GM23338 (cell line): ENCODE results near the gene SLC4A5. TPM values are rescaled to one million over a fixed set of nuclear protein-coding genes. Genes with fewer than 3 reads are reported as not detected.

Experiments
- ATAC-seq: fragments of 200-7000 bp; cut with Tn5 transposase; 3 replicates; pipeline ENCODE4 v1.9.1; 2020
- DNase-seq: peaks from one replicate; pipeline ENCODE4 v3.0.0-alpha.2; 2015; ENCODE audit warnings: low spot score
- H2AFZ ChIP-seq: fragments of 200-600 bp; sonication (generic); 2 replicates; pipeline ENCODE4 v1.8.0; 2016; ENCODE audit warnings: antibody characterized with exemption, mild to moderate bottlenecking, moderate library complexity
- H3F3A ChIP-seq: fragments of 200-600 bp; sonication (generic); replicated peaks from 2 replicates; pipeline ENCODE4 v1.8.0; 2017; ENCODE audit warnings: antibody characterized with exemption, mixed run types, low read depth
- H3K27ac ChIP-seq: fragments of 200-600 bp; sonication (generic); 2 replicates; pipeline ENCODE4 v1.6.1; 2016; ENCODE audit warnings: low read depth
- H3K27me3 ChIP-seq: fragments of 200-600 bp; sonication (generic); 2 replicates; pipeline ENCODE4 v1.8.0; 2016; ENCODE audit warnings: mild to moderate bottlenecking, mixed run types, moderate library complexity; ENCODE audit not compliant: insufficient read depth
- H3K36me3 ChIP-seq: fragments of 200-600 bp; sonication (generic); 2 replicates; pipeline ENCODE4 v1.8.0; 2016; ENCODE audit warnings: mild to moderate bottlenecking; ENCODE audit not compliant: insufficient read depth
- H3K4me1 ChIP-seq: fragments of 200-600 bp; sonication (generic); 2 replicates; pipeline ENCODE4 v1.8.0; 2016; ENCODE audit warnings: mild to moderate bottlenecking, moderate library complexity; ENCODE audit not compliant: insufficient read depth
- H3K4me2 ChIP-seq: fragments of 200-600 bp; sonication (generic); 2 replicates; pipeline ENCODE4 v1.7.1; 2017; ENCODE audit warnings: mixed run types
- H3K4me3 ChIP-seq: fragments of 200-600 bp; sonication (generic); 2 replicates; pipeline ENCODE4 v1.6.1; 2016; ENCODE audit warnings: mixed run types
- H3K79me2 ChIP-seq: fragments of 200-600 bp; sonication (generic); replicated peaks from 2 replicates; pipeline ENCODE4 v1.8.0; 2017; ENCODE audit warnings: mild to moderate bottlenecking; ENCODE audit not compliant: insufficient read depth
- H3K9me2 ChIP-seq: fragments of 200-600 bp; sonication (generic); 2 replicates; pipeline ENCODE4 v1.8.0; 2017; ENCODE audit not compliant: insufficient read depth
- H4K20me1 ChIP-seq: fragments of 200-600 bp; sonication (generic); replicated peaks from 2 replicates; pipeline ENCODE4 v1.8.0; 2017; ENCODE audit warnings: mild to moderate bottlenecking; ENCODE audit not compliant: insufficient read depth
- H3K27ac Mint-ChIP-seq: 2 replicates; pipeline ENCODE4 v1.8.0; 2020; ENCODE audit warnings: inconsistent platforms, mild to moderate bottlenecking, moderate library complexity, mixed read lengths
- H3K27me3 Mint-ChIP-seq: 3 replicates; pipeline ENCODE4 v1.8.0; 2022; ENCODE audit warnings: low read depth, mild to moderate bottlenecking, moderate library complexity, mixed read lengths, inconsistent platforms; ENCODE audit not compliant: insufficient read depth, poor library complexity
- H3K36me3 Mint-ChIP-seq: 3 replicates; pipeline ENCODE4 v1.8.0; 2021; ENCODE audit warnings: low read depth, mild to moderate bottlenecking, inconsistent platforms, moderate library complexity, mixed read lengths
- H3K4me1 Mint-ChIP-seq: 3 replicates; pipeline ENCODE4 v1.8.0; 2020; ENCODE audit warnings: mild to moderate bottlenecking, inconsistent platforms, mixed read lengths
- H3K4me3 Mint-ChIP-seq: 3 replicates; pipeline ENCODE4 v1.8.0; 2021; ENCODE audit warnings: moderate library complexity, mild to moderate bottlenecking, inconsistent platforms, mixed read lengths
- H3K9me3 Mint-ChIP-seq: 3 replicates; pipeline ENCODE4 v1.8.0; 2020; ENCODE audit warnings: moderate library complexity, mild to moderate bottlenecking, inconsistent platforms, mixed read lengths
- CREB1 ChIP-seq: fragments of 250-450 bp; sonication (Bioruptor Pico); IDR thresholded peaks from 2 replicates; pipeline ENCODE4 v1.5.0; 2020; ENCODE audit warnings: low read depth, mild to moderate bottlenecking, moderate library complexity
- EZH2 ChIP-seq: fragments of 200-600 bp; sonication (generic); IDR thresholded peaks from one replicate; pipeline ENCODE4 v1.8.0; 2017; ENCODE audit warnings: antibody characterized with exemption, mild to moderate bottlenecking, low read depth; ENCODE audit not compliant: unreplicated experiment
- EZH2phosphoT487 ChIP-seq: fragments of 200-600 bp; sonication (generic); IDR thresholded peaks from one replicate; pipeline ENCODE4 v1.8.1; 2018; ENCODE audit warnings: antibody characterized with exemption; ENCODE audit not compliant: unreplicated experiment
- JUNB ChIP-seq: IDR thresholded peaks from one replicate; pipeline ENCODE4 v1.6.1; 2016; ENCODE audit warnings: antibody characterized with exemption; ENCODE audit not compliant: unreplicated experiment
- NANOG ChIP-seq: IDR thresholded peaks from 2 replicates; pipeline ENCODE4 v1.6.1; 2016; ENCODE audit warnings: antibody characterized with exemption, borderline replicate concordance
- POLR2AphosphoS5 ChIP-seq: IDR thresholded peaks from 2 replicates; pipeline ENCODE4 v1.6.1; 2016; ENCODE audit warnings: antibody characterized with exemption, low read depth
- STAT1 ChIP-seq: IDR thresholded peaks from one replicate; pipeline ENCODE4 v1.6.1; 2016; ENCODE audit warnings: antibody characterized with exemption; ENCODE audit not compliant: unreplicated experiment
- ZNF114 ChIP-seq: fragments of 250-450 bp; sonication (Bioruptor Pico); IDR thresholded peaks from 2 replicates; pipeline ENCODE4 v1.5.0; 2020; ENCODE audit warnings: mild to moderate bottlenecking, moderate library complexity
- ZNF331 ChIP-seq: fragments of 250-450 bp; sonication (Bioruptor Pico); IDR thresholded peaks from 2 replicates; pipeline ENCODE4 v1.5.0; 2020; ENCODE audit warnings: low read depth, mild to moderate bottlenecking, moderate library complexity
- polyA plus RNA-seq: library from polyadenylated mRNA; unstranded; fragments of >200 nt; fragmentation: Nextera tagmentation; extraction: Ambion mirVana; gene quantifications from 2 replicates; pipeline ENCODE4 v1.2.1, GENCODE V29; 2016
- total RNA-seq: library from RNA; depleted of rRNA; stranded (reverse); fragments of >200 nt; shearing (Covaris generic); gene quantifications from 2 replicates; pipeline ENCODE4 v1.2.3, GENCODE V29; 2014
- TF ChIP-seq, protein P1 (sequence below): fragments of 250-450 bp; sonication (Bioruptor Pico); IDR thresholded peaks from 2 replicates; pipeline ENCODE4 v1.5.0; 2020; ENCODE audit warnings: mild to moderate bottlenecking, moderate library complexity
- TF ChIP-seq, protein P2 (sequence below), 2 experiments: fragments of 200-600 bp in 1 of 2; sonication (generic) in 1 of 2; conservative IDR thresholded peaks; 2 replicates each; pipeline versions ENCODE4 v1.5.1 to v1.6.1; 2016 to 2017; ENCODE audit warnings: antibody characterized with exemption in 2 of 2, low read depth in 2 of 2, mild to moderate bottlenecking in 2 of 2, moderate library complexity in 1 of 2
- TF ChIP-seq, protein P3 (sequence below): IDR thresholded peaks from one replicate; pipeline ENCODE4 v1.6.1; 2018; ENCODE audit warnings: antibody characterized with exemption; ENCODE audit not compliant: unreplicated experiment
- TF ChIP-seq, protein P4 (sequence below): IDR thresholded peaks from 2 replicates; pipeline ENCODE4 v1.6.1; 2016; ENCODE audit warnings: antibody characterized with exemption

SLC4A5 gene
- total and polyA plus RNA-seq, 2 experiments from 2014 or later = 0.24 to 0.70 TPM

DNA sequence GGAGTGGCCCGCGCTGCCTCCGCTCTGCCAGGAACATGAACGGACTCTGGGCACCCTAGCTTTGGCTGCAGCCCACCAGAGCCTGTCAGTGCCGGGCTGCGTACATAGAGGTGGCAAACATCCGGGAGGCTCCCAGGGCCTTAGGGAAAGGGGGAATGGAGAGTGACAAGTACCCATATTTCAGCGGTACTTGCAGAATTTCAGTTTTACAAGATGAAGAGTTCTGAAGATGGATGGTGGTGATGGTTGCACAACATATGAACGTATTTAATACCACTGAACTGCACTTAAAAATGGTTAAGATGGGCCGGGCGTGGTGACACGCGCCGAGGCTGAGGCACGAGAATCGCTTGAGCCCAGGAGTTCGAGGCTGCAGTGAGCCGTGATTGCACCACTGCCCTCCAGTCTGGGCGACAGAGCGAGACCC lies 143.9 kb downstream of the SLC4A5 start:
- Mint-ChIP-seq H3K9me3 (peaks cover 8% of the 10 kb centered on the region; the same call in 2 of the 3 replicates), H3K4me1 (peaks cover 37% of the 10 kb centered on the region), H3K4me3 (peak overlapping the region; percentile 99), H3K36me3 (peaks cover 56% of the 10 kb centered on the region), H3K27ac (peak overlapping the region; percentile 100), H3K27me3 (peaks cover 25% of the 10 kb centered on the region)
- peak overlapping the region; percentile 95 for H3K4me3 ChIP-seq
- H2AFZ ChIP-seq = no peak overlapping the region
- H3K4me2 ChIP-seq = peak overlapping the region; percentile 86
- H4K20me1 ChIP-seq = peaks cover 51% of the 10 kb centered on the region
- H3K36me3 ChIP-seq = peaks cover 30% of the 10 kb centered on the region
- TF ChIP-seq JUNB (no peak), POLR2AphosphoS5 (no peak; the same call in 1 of the 2 replicates), EZH2phosphoT487 (no peak), EZH2 (no peak), ZNF331 (no peak), STAT1 (no peak), CREB1 (CRISPR knock-in tag) (no peak), ZNF114 (no peak), NANOG (no peak)
- TF ChIP-seq, protein P1, sequence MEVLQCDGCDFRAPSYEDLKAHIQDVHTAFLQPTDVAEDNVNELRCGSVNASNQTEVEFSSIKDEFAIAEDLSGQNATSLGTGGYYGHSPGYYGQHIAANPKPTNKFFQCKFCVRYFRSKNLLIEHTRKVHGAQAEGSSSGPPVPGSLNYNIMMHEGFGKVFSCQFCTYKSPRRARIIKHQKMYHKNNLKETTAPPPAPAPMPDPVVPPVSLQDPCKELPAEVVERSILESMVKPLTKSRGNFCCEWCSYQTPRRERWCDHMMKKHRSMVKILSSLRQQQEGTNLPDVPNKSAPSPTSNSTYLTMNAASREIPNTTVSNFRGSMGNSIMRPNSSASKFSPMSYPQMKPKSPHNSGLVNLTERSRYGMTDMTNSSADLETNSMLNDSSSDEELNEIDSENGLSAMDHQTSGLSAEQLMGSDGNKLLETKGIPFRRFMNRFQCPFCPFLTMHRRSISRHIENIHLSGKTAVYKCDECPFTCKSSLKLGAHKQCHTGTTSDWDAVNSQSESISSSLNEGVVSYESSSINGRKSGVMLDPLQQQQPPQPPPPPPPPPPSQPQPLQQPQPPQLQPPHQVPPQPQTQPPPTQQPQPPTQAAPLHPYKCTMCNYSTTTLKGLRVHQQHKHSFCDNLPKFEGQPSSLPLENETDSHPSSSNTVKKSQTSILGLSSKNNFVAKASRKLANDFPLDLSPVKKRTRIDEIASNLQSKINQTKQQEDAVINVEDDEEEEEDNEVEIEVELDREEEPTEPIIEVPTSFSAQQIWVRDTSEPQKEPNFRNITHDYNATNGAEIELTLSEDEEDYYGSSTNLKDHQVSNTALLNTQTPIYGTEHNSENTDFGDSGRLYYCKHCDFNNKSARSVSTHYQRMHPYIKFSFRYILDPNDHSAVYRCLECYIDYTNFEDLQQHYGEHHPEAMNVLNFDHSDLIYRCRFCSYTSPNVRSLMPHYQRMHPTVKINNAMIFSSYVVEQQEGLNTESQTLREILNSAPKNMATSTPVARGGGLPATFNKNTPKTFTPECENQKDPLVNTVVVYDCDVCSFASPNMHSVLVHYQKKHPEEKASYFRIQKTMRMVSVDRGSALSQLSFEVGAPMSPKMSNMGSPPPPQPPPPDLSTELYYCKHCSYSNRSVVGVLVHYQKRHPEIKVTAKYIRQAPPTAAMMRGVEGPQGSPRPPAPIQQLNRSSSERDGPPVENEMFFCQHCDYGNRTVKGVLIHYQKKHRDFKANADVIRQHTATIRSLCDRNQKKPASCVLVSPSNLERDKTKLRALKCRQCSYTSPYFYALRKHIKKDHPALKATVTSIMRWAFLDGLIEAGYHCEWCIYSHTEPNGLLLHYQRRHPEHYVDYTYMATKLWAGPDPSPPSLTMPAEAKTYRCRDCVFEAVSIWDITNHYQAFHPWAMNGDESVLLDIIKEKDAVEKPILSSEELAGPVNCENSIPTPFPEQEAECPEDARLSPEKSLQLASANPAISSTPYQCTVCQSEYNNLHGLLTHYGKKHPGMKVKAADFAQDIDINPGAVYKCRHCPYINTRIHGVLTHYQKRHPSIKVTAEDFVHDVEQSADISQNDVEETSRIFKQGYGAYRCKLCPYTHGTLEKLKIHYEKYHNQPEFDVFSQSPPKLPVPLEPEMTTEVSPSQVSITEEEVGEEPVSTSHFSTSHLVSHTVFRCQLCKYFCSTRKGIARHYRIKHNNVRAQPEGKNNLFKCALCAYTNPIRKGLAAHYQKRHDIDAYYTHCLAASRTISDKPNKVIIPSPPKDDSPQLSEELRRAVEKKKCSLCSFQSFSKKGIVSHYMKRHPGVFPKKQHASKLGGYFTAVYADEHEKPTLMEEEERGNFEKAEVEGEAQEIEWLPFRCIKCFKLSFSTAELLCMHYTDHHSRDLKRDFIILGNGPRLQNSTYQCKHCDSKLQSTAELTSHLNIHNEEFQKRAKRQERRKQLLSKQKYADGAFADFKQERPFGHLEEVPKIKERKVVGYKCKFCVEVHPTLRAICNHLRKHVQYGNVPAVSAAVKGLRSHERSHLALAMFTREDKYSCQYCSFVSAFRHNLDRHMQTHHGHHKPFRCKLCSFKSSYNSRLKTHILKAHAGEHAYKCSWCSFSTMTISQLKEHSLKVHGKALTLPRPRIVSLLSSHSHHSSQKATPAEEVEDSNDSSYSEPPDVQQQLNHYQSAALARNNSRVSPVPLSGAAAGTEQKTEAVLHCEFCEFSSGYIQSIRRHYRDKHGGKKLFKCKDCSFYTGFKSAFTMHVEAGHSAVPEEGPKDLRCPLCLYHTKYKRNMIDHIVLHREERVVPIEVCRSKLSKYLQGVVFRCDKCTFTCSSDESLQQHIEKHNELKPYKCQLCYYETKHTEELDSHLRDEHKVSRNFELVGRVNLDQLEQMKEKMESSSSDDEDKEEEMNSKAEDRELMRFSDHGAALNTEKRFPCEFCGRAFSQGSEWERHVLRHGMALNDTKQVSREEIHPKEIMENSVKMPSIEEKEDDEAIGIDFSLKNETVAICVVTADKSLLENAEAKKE (CRISPR knock-in tag) = no peak
- TF ChIP-seq, protein P2, sequence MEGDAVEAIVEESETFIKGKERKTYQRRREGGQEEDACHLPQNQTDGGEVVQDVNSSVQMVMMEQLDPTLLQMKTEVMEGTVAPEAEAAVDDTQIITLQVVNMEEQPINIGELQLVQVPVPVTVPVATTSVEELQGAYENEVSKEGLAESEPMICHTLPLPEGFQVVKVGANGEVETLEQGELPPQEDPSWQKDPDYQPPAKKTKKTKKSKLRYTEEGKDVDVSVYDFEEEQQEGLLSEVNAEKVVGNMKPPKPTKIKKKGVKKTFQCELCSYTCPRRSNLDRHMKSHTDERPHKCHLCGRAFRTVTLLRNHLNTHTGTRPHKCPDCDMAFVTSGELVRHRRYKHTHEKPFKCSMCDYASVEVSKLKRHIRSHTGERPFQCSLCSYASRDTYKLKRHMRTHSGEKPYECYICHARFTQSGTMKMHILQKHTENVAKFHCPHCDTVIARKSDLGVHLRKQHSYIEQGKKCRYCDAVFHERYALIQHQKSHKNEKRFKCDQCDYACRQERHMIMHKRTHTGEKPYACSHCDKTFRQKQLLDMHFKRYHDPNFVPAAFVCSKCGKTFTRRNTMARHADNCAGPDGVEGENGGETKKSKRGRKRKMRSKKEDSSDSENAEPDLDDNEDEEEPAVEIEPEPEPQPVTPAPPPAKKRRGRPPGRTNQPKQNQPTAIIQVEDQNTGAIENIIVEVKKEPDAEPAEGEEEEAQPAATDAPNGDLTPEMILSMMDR (conservative IDR thresholded peaks at IDR 0.05; ENCODE audit: low read depth in 2 of 2) = no peak
- TF ChIP-seq, protein P3, sequence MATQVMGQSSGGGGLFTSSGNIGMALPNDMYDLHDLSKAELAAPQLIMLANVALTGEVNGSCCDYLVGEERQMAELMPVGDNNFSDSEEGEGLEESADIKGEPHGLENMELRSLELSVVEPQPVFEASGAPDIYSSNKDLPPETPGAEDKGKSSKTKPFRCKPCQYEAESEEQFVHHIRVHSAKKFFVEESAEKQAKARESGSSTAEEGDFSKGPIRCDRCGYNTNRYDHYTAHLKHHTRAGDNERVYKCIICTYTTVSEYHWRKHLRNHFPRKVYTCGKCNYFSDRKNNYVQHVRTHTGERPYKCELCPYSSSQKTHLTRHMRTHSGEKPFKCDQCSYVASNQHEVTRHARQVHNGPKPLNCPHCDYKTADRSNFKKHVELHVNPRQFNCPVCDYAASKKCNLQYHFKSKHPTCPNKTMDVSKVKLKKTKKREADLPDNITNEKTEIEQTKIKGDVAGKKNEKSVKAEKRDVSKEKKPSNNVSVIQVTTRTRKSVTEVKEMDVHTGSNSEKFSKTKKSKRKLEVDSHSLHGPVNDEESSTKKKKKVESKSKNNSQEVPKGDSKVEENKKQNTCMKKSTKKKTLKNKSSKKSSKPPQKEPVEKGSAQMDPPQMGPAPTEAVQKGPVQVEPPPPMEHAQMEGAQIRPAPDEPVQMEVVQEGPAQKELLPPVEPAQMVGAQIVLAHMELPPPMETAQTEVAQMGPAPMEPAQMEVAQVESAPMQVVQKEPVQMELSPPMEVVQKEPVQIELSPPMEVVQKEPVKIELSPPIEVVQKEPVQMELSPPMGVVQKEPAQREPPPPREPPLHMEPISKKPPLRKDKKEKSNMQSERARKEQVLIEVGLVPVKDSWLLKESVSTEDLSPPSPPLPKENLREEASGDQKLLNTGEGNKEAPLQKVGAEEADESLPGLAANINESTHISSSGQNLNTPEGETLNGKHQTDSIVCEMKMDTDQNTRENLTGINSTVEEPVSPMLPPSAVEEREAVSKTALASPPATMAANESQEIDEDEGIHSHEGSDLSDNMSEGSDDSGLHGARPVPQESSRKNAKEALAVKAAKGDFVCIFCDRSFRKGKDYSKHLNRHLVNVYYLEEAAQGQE = no peak
- TF ChIP-seq, protein P4, sequence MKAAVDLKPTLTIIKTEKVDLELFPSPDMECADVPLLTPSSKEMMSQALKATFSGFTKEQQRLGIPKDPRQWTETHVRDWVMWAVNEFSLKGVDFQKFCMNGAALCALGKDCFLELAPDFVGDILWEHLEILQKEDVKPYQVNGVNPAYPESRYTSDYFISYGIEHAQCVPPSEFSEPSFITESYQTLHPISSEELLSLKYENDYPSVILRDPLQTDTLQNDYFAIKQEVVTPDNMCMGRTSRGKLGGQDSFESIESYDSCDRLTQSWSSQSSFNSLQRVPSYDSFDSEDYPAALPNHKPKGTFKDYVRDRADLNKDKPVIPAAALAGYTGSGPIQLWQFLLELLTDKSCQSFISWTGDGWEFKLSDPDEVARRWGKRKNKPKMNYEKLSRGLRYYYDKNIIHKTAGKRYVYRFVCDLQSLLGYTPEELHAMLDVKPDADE = no peak
- peaks cover 58% of the 10 kb centered on the region for H3K79me2 ChIP-seq
- no peak for DNase-seq
- H3F3A ChIP-seq = no peaks in the 10 kb centered on the region; the same call in 1 of the 2 replicates
- H3K27me3 ChIP-seq = no peaks in the 10 kb centered on the region
- ATAC-seq = no peak
- H3K9me2 ChIP-seq = no peaks in the 10 kb centered on the region
- peaks cover 41% of the 10 kb centered on the region for H3K4me1 ChIP-seq
- H3K27ac ChIP-seq = peak overlapping the region; percentile 98
